ENCODE results near the gene ZNF814. TPM values are rescaled to one million over a fixed set of nuclear protein-coding genes. Genes with fewer than 3 reads are reported as not detected.
"Not testable (repeated sequence)": the region's sequence is repeated elsewhere in the genome, so short reads cannot be mapped to it uniquely, and the experiment has no call there.

The ZNF814 gene
- total and polyA plus RNA-seq, 2 donors (not counting 1 experiment from before 2014, with no cell fraction given): 5.5 to 6.1 TPM

DNA sequence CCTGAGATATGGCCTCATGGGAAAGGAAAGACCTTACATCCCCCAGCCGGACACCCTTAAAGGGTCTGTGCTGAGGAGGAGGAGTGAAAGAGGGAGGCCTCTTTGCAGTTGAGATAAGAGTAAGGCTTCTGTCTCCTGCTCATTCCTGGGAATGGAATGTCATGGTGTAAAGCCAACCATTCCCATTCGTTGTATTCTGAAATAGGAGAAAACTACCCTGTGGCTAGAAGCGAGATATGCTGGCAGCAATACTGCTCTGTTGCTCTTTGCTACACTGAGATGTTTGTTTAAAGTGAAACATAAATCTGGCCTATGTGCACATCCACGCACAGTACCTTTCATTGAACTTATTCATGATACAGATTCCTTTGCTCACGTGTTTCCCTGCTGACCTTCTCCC, 59.5 kb downstream of the ZNF814 start:
- H3K27me3 ChIP-seq (ENCODE audit: control insufficient read depth, insufficient read depth, low read length): no peaks in the 10 kb centered on the region
- no peak overlapping the region for H2AFZ ChIP-seq (ENCODE audit: low read length)
- H3K4me3 ChIP-seq (replicated peaks in 1 of 4; ENCODE audit: control extremely low read depth in 1 of 4, insufficient read depth in 1 of 4, low read depth in 3 of 4, low read length in 4 of 4): no peak overlapping the region
- H3K27ac ChIP-seq (ENCODE audit: insufficient read depth, low read length): no peak overlapping the region
- peaks cover 2% of the 10 kb centered on the region for H3K4me1 ChIP-seq (ENCODE audit: control insufficient read depth, extremely low read depth, insufficient read depth, low read length)
- H3K36me3 ChIP-seq (ENCODE audit: control insufficient read depth, insufficient read depth, low read length): no peaks in the 10 kb centered on the region
- peaks cover 36% of the 10 kb centered on the region for H3K79me2 ChIP-seq (ENCODE audit: control insufficient read depth, insufficient read depth, low read length)
- DNase-seq (ENCODE audit: low read depth in 2 of 2): peak in 1 of 2 donors; percentile 49
- H3K9me3 ChIP-seq (ENCODE audit: control insufficient read depth, insufficient read depth, low read depth, low read length): no peaks in the 10 kb centered on the region
- no peak overlapping the region for H3K9ac ChIP-seq (ENCODE audit: insufficient read depth, low read length)
- TF ChIP-seq CTCF (conservative IDR thresholded peaks at IDR 0.05 in 1 of 2, IDR thresholded peaks at IDR 0.05 in 1 of 2; ENCODE audit: low read depth in 1 of 2, low read length in 2 of 2) (no peak), EZH2 (IDR thresholded peaks at IDR 0.05; ENCODE audit: low read length, missing control alignments) (no peak)
- H4K20me1 ChIP-seq (ENCODE audit: control insufficient read depth, extremely low read depth, insufficient read depth, low read length): no peaks in the 10 kb centered on the region
- no peak overlapping the region for H3K4me2 ChIP-seq (ENCODE audit: extremely low read depth, insufficient read depth, low read length)

- Histone ChIP-seq H3K9me3 (ENCODE audit: control insufficient read depth, insufficient read depth, low read depth, low read length) (no peaks in the 10 kb centered on the region), H3K4me3 (replicated peaks in 1 of 4; ENCODE audit: control extremely low read depth in 1 of 4, insufficient read depth in 1 of 4, low read depth in 3 of 4, low read length in 4 of 4) (no peak overlapping the region), H3K27ac (ENCODE audit: insufficient read depth, low read length) (no peak overlapping the region), H3K4me1 (ENCODE audit: control insufficient read depth, extremely low read depth, insufficient read depth, low read length) (peaks cover 5% of the 10 kb centered on the region), H3K9ac (ENCODE audit: insufficient read depth, low read length) (no peak overlapping the region), H3K4me2 (ENCODE audit: extremely low read depth, insufficient read depth, low read length) (no peak overlapping the region), H3K79me2 (ENCODE audit: control insufficient read depth, insufficient read depth, low read length) (peaks cover 51% of the 10 kb centered on the region), H3K27me3 (ENCODE audit: control insufficient read depth, insufficient read depth, low read length) (no peaks in the 10 kb centered on the region), H4K20me1 (ENCODE audit: control insufficient read depth, extremely low read depth, insufficient read depth, low read length) (no peaks in the 10 kb centered on the region), H2AFZ (ENCODE audit: low read length) (no peak overlapping the region), H3K36me3 (ENCODE audit: control insufficient read depth, insufficient read depth, low read length) (no peaks in the 10 kb centered on the region)
- TF ChIP-seq CTCF (conservative IDR thresholded peaks at IDR 0.05 in 1 of 2, IDR thresholded peaks at IDR 0.05 in 1 of 2; ENCODE audit: low read depth in 1 of 2, low read length in 2 of 2): no peak
- TF ChIP-seq EZH2 (IDR thresholded peaks at IDR 0.05; ENCODE audit: low read length, missing control alignments): no peak
- no peak for DNase-seq (ENCODE audit: low read depth in 2 of 2)
Measured at GRCh38 chr19:57825511-57825910, 63.3 kb downstream of the ZNF814 start.

DNA sequence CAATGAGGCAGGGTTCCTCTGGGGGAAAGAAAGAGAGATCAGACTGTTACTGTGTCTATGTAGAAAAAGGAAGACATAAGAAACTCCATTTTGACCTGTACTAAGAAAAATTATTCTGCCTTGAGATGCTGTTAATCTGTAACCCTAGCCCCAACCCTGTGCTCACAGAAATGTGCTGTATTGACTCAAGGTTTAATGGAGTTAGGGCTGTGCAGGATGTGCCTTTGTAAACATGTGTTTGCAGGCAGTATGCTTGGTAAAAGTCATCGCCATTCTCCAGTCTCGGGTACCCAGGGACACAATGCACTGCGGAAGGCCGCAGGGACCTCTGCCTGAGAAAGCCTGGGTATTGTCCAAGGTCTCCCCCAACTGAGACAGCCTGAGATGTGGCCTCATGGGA, 65.2 kb downstream of the ZNF814 start:
- H3K9me3 ChIP-seq (ENCODE audit: control insufficient read depth, insufficient read depth, low read depth, low read length); DNase-seq (ENCODE audit: low read depth in 2 of 2); H3K27ac ChIP-seq (ENCODE audit: insufficient read depth, low read length); H2AFZ ChIP-seq (ENCODE audit: low read length); H3K4me1 ChIP-seq (ENCODE audit: control insufficient read depth, extremely low read depth, insufficient read depth, low read length); H4K20me1 ChIP-seq (ENCODE audit: control insufficient read depth, extremely low read depth, insufficient read depth, low read length); H3K27me3 ChIP-seq (ENCODE audit: control insufficient read depth, insufficient read depth, low read length); H3K36me3 ChIP-seq (ENCODE audit: control insufficient read depth, insufficient read depth, low read length); H3K9ac ChIP-seq (ENCODE audit: insufficient read depth, low read length); H3K4me2 ChIP-seq (ENCODE audit: extremely low read depth, insufficient read depth, low read length); H3K4me3 ChIP-seq (replicated peaks in 1 of 4; ENCODE audit: control extremely low read depth in 1 of 4, insufficient read depth in 1 of 4, low read depth in 3 of 4, low read length in 4 of 4): not testable (repeated sequence)
- peaks cover 53% of the 10 kb centered on the region for H3K79me2 ChIP-seq (ENCODE audit: control insufficient read depth, insufficient read depth, low read length)

GRCh38 chr19:57823155-57823554, 65.7 kb downstream of the ZNF814 start:
- H4K20me1 ChIP-seq (ENCODE audit: control insufficient read depth, extremely low read depth, insufficient read depth, low read length); H3K27me3 ChIP-seq (ENCODE audit: control insufficient read depth, insufficient read depth, low read length); H3K36me3 ChIP-seq (ENCODE audit: control insufficient read depth, insufficient read depth, low read length); H3K9me3 ChIP-seq (ENCODE audit: control insufficient read depth, insufficient read depth, low read depth, low read length); H3K9ac ChIP-seq (ENCODE audit: insufficient read depth, low read length); H3K4me3 ChIP-seq (replicated peaks in 1 of 4; ENCODE audit: control extremely low read depth in 1 of 4, insufficient read depth in 1 of 4, low read depth in 3 of 4, low read length in 4 of 4); DNase-seq (ENCODE audit: low read depth in 2 of 2); H3K4me1 ChIP-seq (ENCODE audit: control insufficient read depth, extremely low read depth, insufficient read depth, low read length); H3K4me2 ChIP-seq (ENCODE audit: extremely low read depth, insufficient read depth, low read length); H3K27ac ChIP-seq (ENCODE audit: insufficient read depth, low read length); H2AFZ ChIP-seq (ENCODE audit: low read length): not testable (repeated sequence)
- H3K79me2 ChIP-seq (ENCODE audit: control insufficient read depth, insufficient read depth, low read length): peaks cover 53% of the 10 kb centered on the region

DNA sequence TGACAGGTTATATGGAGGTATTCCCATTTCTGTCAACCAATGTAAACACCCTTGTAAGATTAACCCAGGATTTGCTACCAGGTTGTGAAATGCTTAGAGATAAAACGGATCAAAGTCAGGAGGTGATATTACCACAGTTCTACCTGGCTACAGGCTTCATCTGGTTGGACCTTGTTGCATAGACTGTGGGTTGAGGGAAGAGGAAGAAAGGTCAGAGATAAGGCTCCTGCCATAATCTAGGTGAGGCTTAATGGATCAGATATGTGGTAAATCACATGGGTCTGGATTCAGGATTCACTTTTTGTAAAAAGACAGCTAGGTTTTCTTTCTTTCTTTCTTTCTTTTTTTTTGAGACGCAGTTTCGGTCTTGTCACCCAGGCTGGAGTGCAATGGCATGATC, 67.3 kb downstream of the ZNF814 start:
- H4K20me1 ChIP-seq (ENCODE audit: control insufficient read depth, extremely low read depth, insufficient read depth, low read length); H3K27ac ChIP-seq (ENCODE audit: insufficient read depth, low read length); H3K4me1 ChIP-seq (ENCODE audit: control insufficient read depth, extremely low read depth, insufficient read depth, low read length); H3K4me2 ChIP-seq (ENCODE audit: extremely low read depth, insufficient read depth, low read length); H3K27me3 ChIP-seq (ENCODE audit: control insufficient read depth, insufficient read depth, low read length); H3K9ac ChIP-seq (ENCODE audit: insufficient read depth, low read length); H3K36me3 ChIP-seq (ENCODE audit: control insufficient read depth, insufficient read depth, low read length); DNase-seq (ENCODE audit: low read depth in 2 of 2); H3K4me3 ChIP-seq (replicated peaks in 1 of 4; ENCODE audit: control extremely low read depth in 1 of 4, insufficient read depth in 1 of 4, low read depth in 3 of 4, low read length in 4 of 4); H2AFZ ChIP-seq (ENCODE audit: low read length); H3K9me3 ChIP-seq (ENCODE audit: control insufficient read depth, insufficient read depth, low read depth, low read length): not testable (repeated sequence)
- H3K79me2 ChIP-seq (ENCODE audit: control insufficient read depth, insufficient read depth, low read length): peaks cover 51% of the 10 kb centered on the region

All from fibroblast of lung (primary cell).